ENCODE data around the gene ZNF85.
"Not testable (repeated sequence)": the region's sequence is repeated elsewhere in the genome, so short reads cannot be mapped to it uniquely, and the experiment has no call there.

ZNF85 gene

DNA sequence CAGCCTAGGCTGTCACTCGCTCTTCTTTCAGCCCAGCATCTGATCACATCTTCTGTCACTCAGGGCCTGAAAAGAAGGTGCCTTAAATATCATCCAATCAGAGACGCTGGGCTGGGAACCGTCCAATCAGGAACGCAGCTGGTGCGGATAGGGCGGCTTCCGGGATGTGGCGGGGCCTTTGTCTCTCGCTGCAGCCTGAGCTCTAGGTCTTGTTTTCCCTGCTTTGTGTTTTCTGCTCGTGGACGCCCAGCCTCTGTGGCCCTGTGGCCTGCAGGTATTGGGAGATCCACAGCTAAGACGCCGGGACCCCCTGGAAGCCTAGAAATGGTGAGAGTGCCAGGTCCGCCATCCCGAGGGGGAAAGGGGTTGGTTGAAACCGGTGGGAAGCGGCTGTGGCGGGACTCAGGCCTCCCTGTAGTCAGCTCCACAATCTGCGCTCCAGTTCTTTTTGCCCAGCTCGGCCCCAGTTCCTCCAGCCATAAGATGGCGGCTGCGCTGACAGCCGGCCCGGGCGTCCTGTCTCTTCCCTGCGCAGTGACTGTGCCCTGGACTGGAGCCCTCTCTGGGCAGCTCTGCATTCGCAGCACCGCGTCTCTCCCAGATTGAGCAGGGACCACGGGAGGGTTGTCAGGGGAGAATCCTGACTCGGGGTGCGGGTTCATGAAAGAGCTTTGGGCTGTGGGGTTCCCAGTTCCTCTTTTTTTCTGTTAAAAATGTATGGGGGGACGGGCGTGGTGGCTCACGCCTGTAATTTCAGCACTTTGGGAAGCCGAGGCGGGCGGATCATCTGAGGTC is at the start of gene ZNF85:
Gene ZNF85, plus strand, starts transcription at position 175 of the 795 bp plus-strand sequence. Its CDS starts 150 bp downstream, at position 325.
- DNase-seq = peak; percentile 84 to 85

DNA sequence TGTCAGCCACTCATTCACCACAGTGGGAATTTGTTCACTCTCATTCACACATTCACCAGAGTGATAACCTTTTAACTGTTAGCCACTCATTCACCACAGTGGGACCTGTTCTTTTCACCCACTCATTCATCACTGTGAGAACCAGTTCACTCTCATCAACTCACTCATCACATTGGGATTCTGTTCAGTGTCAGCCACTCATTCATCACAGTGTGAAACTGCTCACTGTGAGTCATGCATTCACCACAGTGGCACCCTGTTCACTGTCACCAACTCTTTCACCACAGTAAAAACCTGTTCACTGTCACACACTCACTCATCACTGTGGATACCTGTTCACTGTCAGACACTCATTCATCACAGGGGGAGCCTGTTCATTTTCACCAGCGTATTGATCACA is 43.5 kb upstream of the ZNF85 start:
- DNase-seq = no peak

DNA sequence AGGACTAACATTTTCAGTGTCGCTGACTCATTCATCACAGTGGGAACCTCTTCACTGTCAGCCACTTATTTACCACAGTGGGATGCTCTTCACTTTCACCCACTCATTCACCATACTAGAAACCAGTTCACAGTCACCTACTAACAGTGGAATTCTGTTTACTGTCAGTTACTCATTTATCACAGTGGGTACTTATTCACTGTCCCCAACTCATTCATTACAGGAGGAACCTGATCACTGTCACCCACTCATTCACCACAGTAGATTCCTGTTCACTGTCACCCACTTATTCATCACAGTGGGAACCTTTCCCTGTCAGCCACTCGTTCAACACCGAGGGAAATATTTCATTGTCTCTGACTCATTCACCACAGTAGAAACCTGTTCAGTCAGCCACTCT is 10.1 kb upstream of the ZNF85 start:
- no peak for DNase-seq

DNA sequence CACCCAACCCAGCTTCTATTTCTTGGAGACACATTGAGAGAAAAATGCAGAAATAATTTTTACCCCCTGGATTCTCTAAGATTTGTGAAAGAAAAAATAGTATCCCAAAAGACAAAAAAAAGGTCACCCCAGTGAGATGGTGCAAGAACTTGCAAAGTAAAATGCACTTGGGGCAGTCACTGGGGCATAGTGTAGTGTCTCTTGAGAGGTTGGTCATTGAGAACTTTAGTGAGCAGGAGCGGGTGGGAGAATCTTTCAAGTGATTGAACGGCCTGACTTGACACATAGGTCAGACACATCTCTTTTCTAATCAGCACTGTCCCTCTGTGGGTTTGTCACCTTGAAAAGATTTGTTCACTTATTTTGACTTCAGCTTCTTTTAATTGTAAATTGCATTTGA is 2.4 kb downstream of the ZNF85 start:
- no peak for DNase-seq

DNA sequence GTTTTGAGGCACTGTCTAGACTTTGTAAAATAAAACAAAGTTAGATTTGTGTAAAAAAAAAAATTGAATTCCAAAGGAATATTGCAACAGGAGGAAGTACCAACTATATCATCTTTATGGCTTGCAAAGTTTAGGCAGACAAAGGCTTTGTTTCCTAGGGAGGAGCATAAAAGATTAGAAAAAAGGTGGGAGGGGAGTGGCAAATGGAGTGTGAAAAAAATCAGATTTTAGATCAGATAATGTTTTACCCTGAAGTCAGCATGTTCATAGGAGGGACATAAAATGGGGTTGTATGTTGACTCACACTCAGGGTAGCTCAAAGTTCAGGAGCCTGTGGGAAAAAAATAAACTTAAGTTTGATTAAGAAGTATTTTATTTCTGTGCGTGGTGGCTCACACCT is 3.7 kb downstream of the ZNF85 start:
- DNase-seq = no peak

DNA sequence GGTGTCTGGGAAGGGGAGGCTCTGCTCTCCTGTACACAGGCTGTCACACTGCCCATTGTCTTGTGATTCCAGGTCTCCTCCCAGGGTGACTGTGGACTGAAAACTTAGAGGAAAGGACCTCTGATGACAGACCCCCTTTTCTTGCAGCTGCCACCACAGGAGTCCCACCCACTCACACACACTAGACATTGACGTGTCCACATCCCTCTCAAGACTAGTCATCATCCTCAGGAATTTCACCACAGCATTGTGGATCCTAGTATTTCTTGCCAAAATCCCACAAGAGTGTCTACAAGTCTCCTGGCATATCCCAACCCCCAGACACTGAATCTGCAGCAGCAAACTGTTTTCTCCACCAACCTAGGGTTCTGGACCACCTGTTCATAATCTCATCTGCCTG is 5.3 kb downstream of the ZNF85 start:
- no peak for DNase-seq

DNA sequence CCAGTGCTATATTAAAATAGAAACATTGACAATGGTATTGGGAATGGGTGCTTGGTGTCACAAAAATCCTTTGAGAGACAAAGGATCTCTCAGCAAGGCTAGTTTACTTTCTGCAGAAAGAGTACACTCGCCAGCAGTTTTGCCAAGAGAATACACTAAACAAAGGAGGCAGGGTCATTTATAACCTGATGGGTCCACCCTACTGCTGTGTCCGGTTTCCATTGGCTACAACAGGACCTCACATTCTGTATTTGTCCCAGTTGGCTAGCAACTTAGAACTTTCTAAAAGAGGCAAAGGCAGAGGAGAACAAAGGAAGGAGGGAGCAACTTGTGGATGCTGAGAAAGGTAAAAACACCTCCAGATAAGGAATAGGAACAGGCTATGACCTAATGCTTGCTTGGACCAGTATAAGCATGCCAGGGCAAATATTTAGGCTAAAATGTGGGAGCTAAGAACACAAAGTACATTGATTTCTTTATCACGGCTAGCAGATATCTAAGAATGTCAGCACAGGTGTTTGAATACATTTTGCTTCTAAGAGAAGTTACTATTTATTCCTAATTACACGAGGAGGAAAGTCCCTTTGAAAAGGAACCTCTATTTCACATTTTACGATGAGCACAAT is 13.4 kb downstream of the ZNF85 start:
- DNase-seq = not testable (repeated sequence)

DNA sequence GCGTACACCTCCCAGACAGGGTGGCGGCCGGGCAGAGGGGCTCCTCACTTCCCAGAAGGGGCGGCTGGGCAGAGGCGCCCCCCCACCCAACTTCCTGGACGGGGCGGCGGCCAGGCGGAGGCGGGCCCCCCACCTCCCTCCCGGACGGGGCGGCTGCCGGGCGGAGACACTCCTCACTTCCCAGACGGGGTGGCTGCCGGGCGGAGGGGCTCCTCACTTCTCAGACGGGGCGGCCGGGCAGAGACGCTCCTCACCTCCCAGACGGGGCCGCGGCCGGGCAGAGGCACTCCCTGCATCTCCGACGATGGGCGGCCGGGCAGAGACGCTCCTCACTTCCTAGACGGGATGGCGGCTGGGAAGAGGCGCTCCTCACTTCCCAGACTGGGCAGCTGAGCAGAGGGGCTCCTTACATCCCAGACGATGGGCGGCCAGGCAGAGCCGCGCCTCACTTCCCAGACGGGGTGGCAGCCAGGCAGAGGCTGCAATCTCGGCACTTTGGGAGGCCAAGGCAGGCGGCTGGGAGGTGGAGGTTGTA is 29.6 kb downstream of the ZNF85 start:
- not testable (repeated sequence) for DNase-seq

DNA sequence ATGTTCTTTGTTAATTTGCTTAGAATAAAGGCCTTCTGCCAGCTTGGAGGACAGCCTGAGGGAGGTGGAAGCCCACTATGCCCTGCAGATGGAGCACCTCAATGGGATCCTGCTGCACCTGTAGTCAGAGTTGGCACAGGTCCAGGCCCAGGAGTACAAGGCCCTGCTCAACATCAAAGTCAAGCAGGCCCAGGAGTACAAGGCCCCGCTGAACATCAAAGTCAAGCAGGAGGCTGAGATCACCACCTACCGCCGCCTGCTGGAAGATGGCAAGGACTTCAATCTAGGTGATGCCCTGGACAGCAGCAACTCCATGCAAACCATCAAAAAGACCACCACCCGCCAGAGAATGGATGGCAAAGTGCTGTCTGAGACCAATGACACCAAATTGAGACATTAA is 41.7 kb downstream of the ZNF85 start:
- DNase-seq = no peak

DNA sequence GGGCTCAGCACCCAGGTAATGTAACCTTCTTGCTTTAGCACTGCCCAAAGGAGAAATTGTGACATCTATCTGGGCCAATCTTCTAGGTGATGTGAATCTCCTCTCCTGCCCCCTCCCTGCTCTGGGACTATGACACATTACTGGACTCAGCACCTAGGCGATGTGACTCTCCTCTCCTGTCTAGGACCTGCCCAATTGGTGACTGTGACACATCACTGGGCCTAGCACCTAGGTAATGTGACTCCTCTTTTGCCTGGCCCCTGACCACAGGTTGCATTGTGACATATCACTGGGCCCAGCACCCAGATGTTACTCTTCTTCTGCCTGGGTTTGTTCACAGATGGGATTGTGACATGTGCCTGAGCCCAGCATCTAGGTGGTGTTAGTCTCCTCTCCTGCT is 45.0 kb downstream of the ZNF85 start:
- DNase-seq = no peak

DNA sequence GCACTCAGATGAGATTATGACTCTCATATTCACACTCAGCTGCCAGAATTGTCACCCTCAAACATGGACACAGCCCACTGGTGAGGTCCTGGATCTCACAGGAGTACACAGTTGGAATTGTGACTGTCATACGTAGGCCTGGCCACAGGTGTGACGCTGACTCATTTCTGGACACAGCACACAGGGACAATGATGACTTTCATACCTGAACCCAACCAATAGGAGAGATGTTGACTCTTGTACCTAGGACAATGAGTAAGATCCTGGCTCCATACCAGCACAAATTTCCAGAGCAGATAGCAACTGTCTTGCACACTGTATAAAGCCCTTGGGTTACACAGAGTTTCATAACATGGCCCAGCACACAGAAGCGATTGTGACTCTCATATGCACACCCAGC is 46.4 kb downstream of the ZNF85 start:
- no peak for DNase-seq

DNA sequence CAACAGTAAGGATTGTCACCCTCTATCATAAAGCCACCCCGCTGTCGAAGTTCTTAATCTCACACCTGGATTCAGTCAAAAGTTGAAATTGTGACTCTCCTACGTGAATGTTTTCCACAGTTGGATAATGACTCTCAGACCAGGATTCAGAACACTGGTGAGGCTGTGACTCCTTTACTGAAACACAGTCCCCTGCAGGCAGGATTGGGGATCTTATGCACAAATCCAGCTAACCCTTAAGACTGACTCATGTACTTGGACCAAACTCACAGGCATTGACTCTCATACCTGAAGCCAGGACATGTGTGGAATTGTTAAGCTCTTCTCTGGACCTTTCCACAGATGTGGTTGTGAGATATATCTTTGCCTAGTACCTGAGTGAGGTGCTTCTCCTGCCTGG is 46.8 kb downstream of the ZNF85 start:
- no peak for DNase-seq

DNA sequence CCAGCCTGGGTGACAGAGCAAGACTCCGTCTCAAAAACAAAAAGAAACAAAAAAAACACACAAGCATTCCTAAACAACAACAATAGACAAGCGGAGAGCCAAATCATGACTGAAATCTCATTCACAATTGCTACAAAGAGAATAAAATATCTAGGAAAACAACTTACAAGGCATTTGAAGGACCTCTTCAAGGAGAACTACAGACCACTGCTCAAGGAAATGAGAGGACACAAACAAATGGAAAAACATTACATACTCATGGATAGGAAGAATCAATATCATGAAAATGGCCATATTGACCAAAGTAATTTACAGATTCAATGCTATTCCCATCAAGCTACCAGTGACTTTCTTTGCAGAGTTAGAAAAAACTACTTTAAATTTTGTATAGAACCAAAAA is 69.7 kb downstream of the ZNF85 start:
- not testable (repeated sequence) for DNase-seq

DNA sequence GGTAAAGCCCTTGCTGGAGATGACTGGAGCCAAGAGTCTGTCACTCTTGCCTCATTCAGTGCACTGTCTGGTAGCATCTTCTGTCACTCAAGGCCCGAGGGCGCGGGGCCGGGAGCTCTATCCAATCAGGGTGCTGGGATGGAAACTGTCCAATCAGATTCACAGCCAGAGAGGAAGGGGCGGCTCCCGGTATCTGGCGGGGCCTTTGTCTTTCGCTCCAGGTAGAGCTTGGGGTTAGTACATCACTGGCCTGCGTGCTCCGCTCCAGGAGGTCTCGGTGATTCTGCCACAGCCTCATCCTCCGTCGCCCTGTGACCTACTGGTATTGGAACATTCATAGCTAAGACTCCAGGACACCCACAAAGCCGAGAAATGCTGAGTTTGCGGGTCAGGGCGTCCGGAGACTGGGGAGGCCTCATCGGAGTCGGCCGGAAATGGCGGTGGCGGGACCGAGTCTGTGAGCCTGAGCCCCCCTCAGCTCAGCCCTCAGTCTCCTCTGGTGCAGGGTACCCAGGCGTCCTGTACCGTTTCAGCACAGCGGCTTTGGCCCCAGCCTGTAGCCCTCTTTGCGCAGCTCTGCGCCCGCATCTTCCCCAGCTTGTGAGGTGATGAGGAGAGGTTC is 76.8 kb downstream of the ZNF85 start:
- peak; percentile 75 to 80 for DNase-seq
